Thyroid gland (tissue), 4 donors: ENCODE measurements around the gene KCNB1. TPM values are rescaled to one million over a fixed set of nuclear protein-coding genes. Genes with fewer than 3 reads are reported as not detected.

Experiments used
- DNase-seq, 2 donors: peaks; one replicate each; pipeline ENCODE4 v3.0.0-alpha.2; 2019
- H3K27ac ChIP-seq, 3 donors: fragments of 200-600 bp; sonication (generic); 1 replicate in 2 of 3; 2 replicates in 1 of 3; pipeline ENCODE4 v1.5.1; 2016 to 2019; ENCODE audit warnings: mild to moderate bottlenecking in 1 of 3, moderate library complexity in 1 of 3
- H3K27me3 ChIP-seq: fragments of 200-600 bp; sonication (generic); one replicate; pipeline ENCODE4 v1.5.1; 2019
- H3K36me3 ChIP-seq, 2 donors: fragments of 200-600 bp; sonication (generic); one replicate each; pipeline ENCODE4 v1.5.1; 2016 to 2019
- H3K4me1 ChIP-seq, 2 donors: fragments of 200-600 bp; sonication (generic); one replicate each; pipeline ENCODE4 v1.5.1; 2017 to 2019
- H3K4me3 ChIP-seq, 3 donors: fragments of 200-600 bp; sonication (generic); replicated peaks in 1 of 3; 1 replicate in 2 of 3; 2 replicates in 1 of 3; pipeline ENCODE4 v1.5.1; 2016; ENCODE audit warnings: mild to moderate bottlenecking in 1 of 3
- H3K9me3 ChIP-seq: fragments of 200-600 bp; sonication (generic); one replicate; pipeline ENCODE4 v1.5.1; 2017
- POLR2A ChIP-seq, 2 donors: fragments of 450-650 bp; IDR thresholded peaks; one replicate each; pipeline ENCODE4 v1.6.1; 2017; ENCODE audit warnings: antibody characterized with exemption in 2 of 2, mild to moderate bottlenecking in 2 of 2, moderate library complexity in 1 of 2
- WGBS, 2 donors: methylation state at CpG; one replicate each; pipeline ENCODE4 v1.1.5; 2017; 5-methylcytosine and 5-hydroxymethylcytosine counted together
- intact Hi-C: fragments of 100-400 bp; cut with DNase I; formaldehyde crosslinking; loops from one replicate; pipeline ENCODE4 v1.15.1; 2023
- total RNA-seq, 4 donors: library from RNA; depleted of rRNA; stranded (reverse); fragments of >200 nt; gene quantifications; one replicate each; pipeline ENCODE4 v1.2.3, GENCODE V29; 2016
- TF ChIP-seq, protein P1 (sequence below), 6 experiments: fragments of 200-600 bp in 3 of 6; fragments of 450-650 bp in 3 of 6; sonication (generic) in 3 of 6; IDR thresholded peaks; one replicate each; pipeline ENCODE4 v1.5.1; 2016 to 2019; ENCODE audit warnings: antibody characterized with exemption in 6 of 6, mild to moderate bottlenecking in 2 of 6, inconsistent platforms in 1 of 6, moderate library complexity in 1 of 6

Gene KCNB1
- total RNA-seq, 4 donors from 2014 or later = 0.34 to 0.54 (median 0.47) TPM

DNA sequence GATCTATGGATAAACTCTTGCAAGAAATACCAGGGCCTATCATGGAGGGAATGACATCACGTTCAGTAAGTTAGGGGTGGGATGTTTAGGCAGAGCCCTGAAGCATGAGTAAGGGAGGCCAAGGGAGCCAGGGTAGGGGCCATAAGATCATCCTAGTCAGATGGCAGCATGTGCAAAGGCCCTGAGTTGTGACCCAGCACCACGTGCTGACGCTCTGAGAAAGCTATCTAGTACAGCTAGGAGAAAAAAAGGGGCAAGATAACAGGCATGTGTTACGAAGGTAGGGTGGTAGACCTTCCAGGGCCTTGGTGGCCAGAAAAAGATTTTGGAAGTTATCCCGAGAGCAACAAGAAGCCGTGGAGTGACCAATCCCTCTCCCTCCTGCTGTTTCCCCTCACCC is 22.3 kb downstream of the KCNB1 start:
- Histone ChIP-seq H3K27me3 (no peaks in the 10 kb centered on the region), H3K9me3 (no peaks in the 10 kb centered on the region), H3K27ac (no peak overlapping the region), H3K4me1 (peaks cover 0 to 13% of the 10 kb centered on the region in 2 donors), H3K36me3 (no peaks in the 10 kb centered on the region), H3K4me3 (no peak overlapping the region)
- no peak for DNase-seq
- WGBS, 2 donors = 89 to 90% methylated on average over 6 of the region's 6 CpGs
- intact Hi-C loops = no loop called here
- TF ChIP-seq POLR2A (IDR thresholded peaks at IDR 0.05) = no peak
- TF ChIP-seq, protein P1, sequence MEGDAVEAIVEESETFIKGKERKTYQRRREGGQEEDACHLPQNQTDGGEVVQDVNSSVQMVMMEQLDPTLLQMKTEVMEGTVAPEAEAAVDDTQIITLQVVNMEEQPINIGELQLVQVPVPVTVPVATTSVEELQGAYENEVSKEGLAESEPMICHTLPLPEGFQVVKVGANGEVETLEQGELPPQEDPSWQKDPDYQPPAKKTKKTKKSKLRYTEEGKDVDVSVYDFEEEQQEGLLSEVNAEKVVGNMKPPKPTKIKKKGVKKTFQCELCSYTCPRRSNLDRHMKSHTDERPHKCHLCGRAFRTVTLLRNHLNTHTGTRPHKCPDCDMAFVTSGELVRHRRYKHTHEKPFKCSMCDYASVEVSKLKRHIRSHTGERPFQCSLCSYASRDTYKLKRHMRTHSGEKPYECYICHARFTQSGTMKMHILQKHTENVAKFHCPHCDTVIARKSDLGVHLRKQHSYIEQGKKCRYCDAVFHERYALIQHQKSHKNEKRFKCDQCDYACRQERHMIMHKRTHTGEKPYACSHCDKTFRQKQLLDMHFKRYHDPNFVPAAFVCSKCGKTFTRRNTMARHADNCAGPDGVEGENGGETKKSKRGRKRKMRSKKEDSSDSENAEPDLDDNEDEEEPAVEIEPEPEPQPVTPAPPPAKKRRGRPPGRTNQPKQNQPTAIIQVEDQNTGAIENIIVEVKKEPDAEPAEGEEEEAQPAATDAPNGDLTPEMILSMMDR (IDR thresholded peaks at IDR 0.05) = no peak

DNA sequence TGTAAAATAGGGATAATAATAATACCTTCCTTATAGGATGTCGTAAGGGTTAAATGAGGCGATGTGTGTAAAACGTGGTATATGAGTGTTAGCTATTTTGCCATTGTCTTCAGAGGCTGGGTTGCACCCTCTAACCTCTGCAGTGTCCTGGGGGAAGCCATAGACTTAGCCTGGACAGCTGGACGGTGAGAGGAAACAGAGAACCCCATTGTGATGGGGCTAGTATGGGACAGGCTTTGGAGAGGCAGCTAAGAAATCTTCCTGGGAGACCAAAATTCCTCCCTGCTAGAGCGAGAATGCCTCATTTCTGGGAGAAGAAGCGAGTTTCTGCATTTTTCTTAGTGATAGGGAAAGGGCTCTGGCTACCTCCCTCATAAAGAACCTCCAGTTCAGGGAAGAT is 22.8 kb downstream of the KCNB1 start:
- intact Hi-C loops = no loop called here
- no peak overlapping the region for H3K27ac ChIP-seq

DNA sequence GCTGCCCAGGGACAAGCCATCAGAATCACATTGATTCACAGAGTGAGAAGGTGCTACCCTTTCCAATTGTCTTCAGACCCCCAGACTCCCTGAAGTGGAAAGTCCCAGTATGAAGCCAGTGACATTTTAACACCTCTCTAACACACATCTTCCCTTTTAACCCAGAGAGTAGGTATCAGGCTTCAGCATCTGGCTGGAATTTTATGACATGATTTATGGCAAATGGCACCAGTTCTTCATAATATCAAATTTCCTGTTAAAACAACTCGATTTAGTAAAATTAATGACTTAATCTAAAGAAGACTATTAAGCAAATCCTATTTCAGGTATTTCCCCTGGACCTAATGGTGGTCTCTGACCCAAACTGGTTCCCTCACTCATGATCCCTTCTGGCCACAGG is 25.0 kb downstream of the KCNB1 start:
- 62% methylated on average over 1 of the region's 1 CpG for WGBS, 2 donors
- no peak for DNase-seq
- Histone ChIP-seq H3K9me3 (no peaks in the 10 kb centered on the region), H3K27ac (no peak overlapping the region), H3K36me3 (no peaks in the 10 kb centered on the region), H3K4me3 (no peak overlapping the region), H3K4me1 (peaks cover 0 to 13% of the 10 kb centered on the region in 2 donors), H3K27me3 (no peaks in the 10 kb centered on the region)
- TF ChIP-seq, protein P1 (IDR thresholded peaks at IDR 0.05) = no peak
- TF ChIP-seq POLR2A (IDR thresholded peaks at IDR 0.05) = no peak
- intact Hi-C loops = no loop called here

More for the DNA sequence above, 22.8 kb downstream of the KCNB1 start:
- DNase-seq = no peak
- no peaks in the 10 kb centered on the region for H3K36me3 ChIP-seq
- no peaks in the 10 kb centered on the region for H3K27me3 ChIP-seq
- H3K9me3 ChIP-seq = no peaks in the 10 kb centered on the region
- H3K4me1 ChIP-seq = peaks cover 0 to 13% of the 10 kb centered on the region in 2 donors
- WGBS, 2 donors = 76 to 81% methylated on average over 6 of the region's 6 CpGs
- H3K4me3 ChIP-seq = no peak overlapping the region
- TF ChIP-seq, protein P1 (IDR thresholded peaks at IDR 0.05) = no peak
- TF ChIP-seq POLR2A (IDR thresholded peaks at IDR 0.05) = no peak

DNA sequence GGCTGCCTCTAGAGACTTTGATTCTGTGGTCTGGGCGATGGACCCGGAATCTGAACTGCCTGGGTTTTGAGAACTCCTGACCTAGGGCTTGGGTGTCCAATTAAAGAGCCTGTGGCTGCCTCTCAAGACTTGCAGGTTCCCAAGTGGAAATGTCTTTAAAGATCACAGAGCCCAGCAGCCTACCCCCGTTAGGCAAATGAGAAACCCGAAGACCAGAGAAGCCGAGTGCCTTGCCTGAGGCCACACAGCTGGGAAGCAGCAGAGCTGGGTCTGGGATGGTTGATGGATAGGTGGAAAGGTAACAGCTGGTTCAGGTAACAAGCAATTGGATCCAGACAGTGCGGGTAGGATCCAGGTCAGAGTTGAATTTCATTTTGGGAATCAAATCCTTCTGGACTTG is 25.8 kb downstream of the KCNB1 start:
- H3K4me3 ChIP-seq = no peak overlapping the region
- 91 to 96% methylated on average over 4 to 6 of the region's 6 CpGs for WGBS, 2 donors
- intact Hi-C loops = no loop called here

DNA sequence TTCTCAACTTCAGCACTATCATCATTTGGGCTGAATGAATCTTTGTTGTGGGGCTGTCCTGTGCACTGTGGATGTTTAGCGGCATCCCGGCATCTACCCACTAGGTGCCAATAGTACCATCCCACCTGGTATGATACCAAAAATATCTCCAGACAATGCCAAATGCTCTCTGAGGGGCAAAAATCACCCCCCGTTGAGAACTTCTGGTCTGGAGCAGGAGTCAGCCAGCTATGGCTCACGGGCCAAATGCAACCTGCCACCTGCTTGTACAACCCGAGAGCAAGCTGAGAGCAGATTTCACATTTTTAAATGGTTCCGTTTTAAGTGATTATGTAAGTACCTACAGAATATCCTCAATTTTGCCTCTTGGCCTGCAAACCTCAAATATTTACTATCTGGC is 26.8 kb downstream of the KCNB1 start:
- no peak for DNase-seq
- Histone ChIP-seq H3K9me3 (no peaks in the 10 kb centered on the region), H3K4me1 (peaks cover 0 to 5% of the 10 kb centered on the region in 2 donors), H3K27me3 (no peaks in the 10 kb centered on the region), H3K27ac (no peak overlapping the region), H3K4me3 (no peak overlapping the region), H3K36me3 (no peaks in the 10 kb centered on the region)
- intact Hi-C loops = no loop called here
- TF ChIP-seq, protein P1 (IDR thresholded peaks at IDR 0.05) = no peak
- no peak for TF ChIP-seq POLR2A (IDR thresholded peaks at IDR 0.05)
- WGBS, 2 donors = 92 to 96% methylated on average over 6 of the region's 6 CpGs

More for the DNA sequence above, 25.8 kb downstream of the KCNB1 start:
- TF ChIP-seq POLR2A (IDR thresholded peaks at IDR 0.05) = no peak
- TF ChIP-seq, protein P1 (IDR thresholded peaks at IDR 0.05) = no peak
- no peaks in the 10 kb centered on the region for H3K36me3 ChIP-seq
- DNase-seq = no peak
- no peak overlapping the region for H3K27ac ChIP-seq
- no peaks in the 10 kb centered on the region for H3K9me3 ChIP-seq
- H3K4me1 ChIP-seq = peaks cover 0 to 13% of the 10 kb centered on the region in 2 donors
- no peaks in the 10 kb centered on the region for H3K27me3 ChIP-seq
